ENCODE measurements around the gene L2HGDH. TPM values are rescaled to one million over a fixed set of nuclear protein-coding genes. Genes with fewer than 3 reads are reported as not detected.

Gene L2HGDH
- total and polyA plus RNA-seq, 2 of the 4 experiments (the other 2 are of a cell fraction), result 3.1 to 3.8 TPM

DNA sequence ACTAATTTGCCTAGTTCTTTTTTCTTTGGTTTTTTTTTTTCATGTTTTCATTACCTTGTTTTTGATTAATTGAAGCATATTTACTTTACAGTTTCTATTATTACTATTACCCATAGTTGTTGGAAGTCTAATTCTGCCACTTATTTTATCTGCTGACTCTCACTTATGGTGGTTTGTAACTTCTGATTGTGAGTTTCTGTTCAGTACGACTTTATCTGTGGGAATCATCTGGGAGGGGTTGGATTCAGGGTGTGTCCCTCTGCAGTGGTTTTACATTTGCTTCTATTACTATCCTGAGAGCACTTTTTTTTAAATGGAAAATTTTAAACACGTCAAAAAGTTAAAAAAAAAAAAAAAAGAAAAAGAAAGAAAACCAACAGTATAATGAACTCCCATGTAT is 54.3 kb downstream of the L2HGDH start:
- Histone ChIP-seq H3K27me3 (ENCODE audit: control insufficient read depth, insufficient read depth, low read length) (no peaks in the 10 kb centered on the region), H3K56ac (ENCODE audit: extremely low read depth, insufficient read depth, low read length) (no peak overlapping the region), H2BK120ac (ENCODE audit: low read depth, low read length) (no peak overlapping the region), H2AK5ac (ENCODE audit: low read depth, low read length) (no peak overlapping the region), H2BK15ac (ENCODE audit: low read depth, low read length) (no peak overlapping the region), H2AFZ (replicated peaks; ENCODE audit: low read length, poor library complexity) (no peak overlapping the region), H2BK20ac (ENCODE audit: low read depth, low read length) (no peak overlapping the region), H3K14ac (replicated peaks; ENCODE audit: low read depth, low read length) (no peak overlapping the region), H3K4me2 (ENCODE audit: low read depth, low read length) (no peak overlapping the region), H3K9me1 (ENCODE audit: insufficient read depth, low read length) (no peaks in the 10 kb centered on the region), H2BK5ac (ENCODE audit: low read depth, low read length, poor library complexity, severe bottlenecking) (no peak overlapping the region), H3K4me1 (ENCODE audit: control insufficient read depth, insufficient read depth, low read length) (no peaks in the 10 kb centered on the region), H4K5ac (ENCODE audit: low read depth, low read length) (no peak overlapping the region), H3K18ac (ENCODE audit: low read depth, low read length) (no peak overlapping the region), H3K27ac (ENCODE audit: insufficient read depth, low read length) (no peak overlapping the region), H3K36me3 (ENCODE audit: control insufficient read depth, insufficient read depth, low read length) (no peaks in the 10 kb centered on the region), H3K4ac (ENCODE audit: low read depth, low read length) (no peak overlapping the region), H3K23ac (ENCODE audit: low read depth, low read length) (no peak overlapping the region), H3K9me3 (ENCODE audit: control insufficient read depth, insufficient read depth, low read length) (no peaks in the 10 kb centered on the region), H2AK9ac (replicated peaks; ENCODE audit: low read depth, low read length, poor library complexity) (no peak overlapping the region), H3K79me1 (ENCODE audit: low read depth in 1 of 2, low read length in 2 of 2) (no peaks in the 10 kb centered on the region), H4K20me1 (ENCODE audit: insufficient read depth, low read length) (no peaks in the 10 kb centered on the region), H4K8ac (ENCODE audit: low read depth in 2 of 2, low read length in 2 of 2) (no peak overlapping the region), H3K4me3 (ENCODE audit: insufficient read depth, low read depth, low read length) (no peak overlapping the region), H3K9ac (ENCODE audit: low read depth, low read length) (no peak overlapping the region), H4K91ac (ENCODE audit: insufficient read depth, low read depth, low read length) (no peak overlapping the region)
- BruUV-seq (replicated peaks), result no TSS peak
- no peak for TF ChIP-seq MXI1 (IDR thresholded peaks at IDR 0.05; ENCODE audit: borderline replicate concordance, low read depth, low read length)
- no peak for TF ChIP-seq SMC3 (IDR thresholded peaks at IDR 0.05; ENCODE audit: low read depth, low read length)
- TF ChIP-seq, protein P1, sequence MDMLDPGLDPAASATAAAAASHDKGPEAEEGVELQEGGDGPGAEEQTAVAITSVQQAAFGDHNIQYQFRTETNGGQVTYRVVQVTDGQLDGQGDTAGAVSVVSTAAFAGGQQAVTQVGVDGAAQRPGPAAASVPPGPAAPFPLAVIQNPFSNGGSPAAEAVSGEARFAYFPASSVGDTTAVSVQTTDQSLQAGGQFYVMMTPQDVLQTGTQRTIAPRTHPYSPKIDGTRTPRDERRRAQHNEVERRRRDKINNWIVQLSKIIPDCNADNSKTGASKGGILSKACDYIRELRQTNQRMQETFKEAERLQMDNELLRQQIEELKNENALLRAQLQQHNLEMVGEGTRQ (IDR thresholded peaks at IDR 0.05; ENCODE audit: low read depth, low read length), result no peak
- TF ChIP-seq, protein P2, sequence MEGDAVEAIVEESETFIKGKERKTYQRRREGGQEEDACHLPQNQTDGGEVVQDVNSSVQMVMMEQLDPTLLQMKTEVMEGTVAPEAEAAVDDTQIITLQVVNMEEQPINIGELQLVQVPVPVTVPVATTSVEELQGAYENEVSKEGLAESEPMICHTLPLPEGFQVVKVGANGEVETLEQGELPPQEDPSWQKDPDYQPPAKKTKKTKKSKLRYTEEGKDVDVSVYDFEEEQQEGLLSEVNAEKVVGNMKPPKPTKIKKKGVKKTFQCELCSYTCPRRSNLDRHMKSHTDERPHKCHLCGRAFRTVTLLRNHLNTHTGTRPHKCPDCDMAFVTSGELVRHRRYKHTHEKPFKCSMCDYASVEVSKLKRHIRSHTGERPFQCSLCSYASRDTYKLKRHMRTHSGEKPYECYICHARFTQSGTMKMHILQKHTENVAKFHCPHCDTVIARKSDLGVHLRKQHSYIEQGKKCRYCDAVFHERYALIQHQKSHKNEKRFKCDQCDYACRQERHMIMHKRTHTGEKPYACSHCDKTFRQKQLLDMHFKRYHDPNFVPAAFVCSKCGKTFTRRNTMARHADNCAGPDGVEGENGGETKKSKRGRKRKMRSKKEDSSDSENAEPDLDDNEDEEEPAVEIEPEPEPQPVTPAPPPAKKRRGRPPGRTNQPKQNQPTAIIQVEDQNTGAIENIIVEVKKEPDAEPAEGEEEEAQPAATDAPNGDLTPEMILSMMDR (conservative IDR thresholded peaks at IDR 0.05; ENCODE audit: low read depth, low read length), result no peak
- TF ChIP-seq FOS (IDR thresholded peaks at IDR 0.05; ENCODE audit: low read depth, low read length), result no peak
- no peak for TF ChIP-seq BHLHE40 (IDR thresholded peaks at IDR 0.05; ENCODE audit: low read depth, low read length)
- TF ChIP-seq RCOR1 (IDR thresholded peaks at IDR 0.05; ENCODE audit: insufficient replicate concordance, low read length), result no peak
- no peak for TF ChIP-seq RFX5 (IDR thresholded peaks at IDR 0.05; ENCODE audit: low read depth, low read length)
- no peak for TF ChIP-seq CHD1 (IDR thresholded peaks at IDR 0.05; ENCODE audit: low read depth, low read length)
- TF ChIP-seq CEBPB (IDR thresholded peaks at IDR 0.05; ENCODE audit: low read depth, low read length), result no peak
- TF ChIP-seq, protein P3, sequence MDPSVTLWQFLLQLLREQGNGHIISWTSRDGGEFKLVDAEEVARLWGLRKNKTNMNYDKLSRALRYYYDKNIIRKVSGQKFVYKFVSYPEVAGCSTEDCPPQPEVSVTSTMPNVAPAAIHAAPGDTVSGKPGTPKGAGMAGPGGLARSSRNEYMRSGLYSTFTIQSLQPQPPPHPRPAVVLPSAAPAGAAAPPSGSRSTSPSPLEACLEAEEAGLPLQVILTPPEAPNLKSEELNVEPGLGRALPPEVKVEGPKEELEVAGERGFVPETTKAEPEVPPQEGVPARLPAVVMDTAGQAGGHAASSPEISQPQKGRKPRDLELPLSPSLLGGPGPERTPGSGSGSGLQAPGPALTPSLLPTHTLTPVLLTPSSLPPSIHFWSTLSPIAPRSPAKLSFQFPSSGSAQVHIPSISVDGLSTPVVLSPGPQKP (IDR thresholded peaks at IDR 0.05; ENCODE audit: borderline replicate concordance, low read depth, low read length), result no peak
- TF ChIP-seq POLR2A (IDR thresholded peaks at IDR 0.05; ENCODE audit: low read depth, low read length), result no peak
- TF ChIP-seq NFE2L2 (IDR thresholded peaks at IDR 0.05; ENCODE audit: low read depth, low read length), result no peak
- ChIA-PET POLR2A (ENCODE audit: unreplicated experiment) (no interaction called here), CTCF (no interaction called here)
- in situ Hi-C loops (cut with MboI; ENCODE audit: low sequenced_read_pairs) (no loop called here), dilution Hi-C loops (cut with HindIII; ENCODE audit: low sequenced_read_pairs, unreplicated experiment) (no loop called here), intact Hi-C loops (cut with micrococcal nuclease) (no loop called here)
- no peak for ATAC-seq (ENCODE audit: low read depth)
- no CpG with 5 or more reads among the region's 2 CpGs for WGBS, 2 experiments (ENCODE audit: extremely low coverage in 2 of 2, insufficient read length in 1 of 2)
- no peak for DNase-seq

All from IMR-90 (cell line).